Endodermal cell (in vitro differentiated cells): ENCODE measurements around the gene GPR141. TPM values are rescaled to one million over a fixed set of nuclear protein-coding genes. Genes with fewer than 3 reads are reported as not detected.

ENCODE experiments used
- DNase-seq: peaks from one replicate; pipeline ENCODE4 v3.0.0-alpha.2; 2017
- H3K27ac ChIP-seq: 2 replicates; pipeline ENCODE4 v1.5.1; 2013; ENCODE audit warnings: mild to moderate bottlenecking, low read depth, low read length, moderate library complexity
- H3K27me3 ChIP-seq: 2 replicates; pipeline ENCODE4 v1.6.1; 2013; ENCODE audit warnings: mild to moderate bottlenecking, low read length, moderate library complexity; ENCODE audit not compliant: insufficient read depth, control insufficient read depth, poor library complexity, severe bottlenecking
- H3K36me3 ChIP-seq: 2 replicates; pipeline ENCODE4 v1.7.0; 2013; ENCODE audit warnings: mild to moderate bottlenecking, low read length, moderate library complexity; ENCODE audit not compliant: control insufficient read depth, insufficient read depth
- H3K4me1 ChIP-seq: one replicate; pipeline ENCODE4 v1.7.0; 2013; ENCODE audit warnings: low read length; ENCODE audit not compliant: control insufficient read depth, insufficient read depth
- H3K4me3 ChIP-seq: 2 replicates; pipeline ENCODE4 v1.5.1; 2013; ENCODE audit warnings: mild to moderate bottlenecking, low read length, moderate library complexity
- H3K9ac ChIP-seq: 2 replicates; pipeline ENCODE4 v1.6.1; 2013; ENCODE audit warnings: mild to moderate bottlenecking, low read length, moderate library complexity; ENCODE audit not compliant: poor library complexity, severe bottlenecking; ENCODE audit errors: extremely low read depth
- H3K9me3 ChIP-seq: 2 replicates; pipeline ENCODE4 v1.6.1; 2013; ENCODE audit warnings: mild to moderate bottlenecking, low read length, moderate library complexity; ENCODE audit not compliant: control insufficient read depth
- H3K27ac Mint-ChIP-seq: 2 replicates; pipeline ENCODE4 v1.8.0; 2020; ENCODE audit warnings: mixed read lengths
- H3K27me3 Mint-ChIP-seq: 2 replicates; pipeline ENCODE4 v1.8.0; 2021; ENCODE audit warnings: mild to moderate bottlenecking, mixed read lengths; ENCODE audit not compliant: insufficient read depth
- H3K36me3 Mint-ChIP-seq: 2 replicates; pipeline ENCODE4 v1.8.0; 2020; ENCODE audit warnings: low read depth, mixed read lengths
- H3K4me1 Mint-ChIP-seq: 2 replicates; pipeline ENCODE4 v1.8.0; 2020; ENCODE audit warnings: mixed read lengths
- H3K4me3 Mint-ChIP-seq: 2 replicates; pipeline ENCODE4 v1.8.0; 2020; ENCODE audit warnings: mild to moderate bottlenecking, moderate library complexity, mixed read lengths
- H3K9me3 Mint-ChIP-seq: 2 replicates; pipeline ENCODE4 v1.8.0; 2020; ENCODE audit warnings: mild to moderate bottlenecking, mixed read lengths
- CTCF ChIP-seq: fragments of 200-600 bp; sonication (generic); conservative IDR thresholded peaks from 2 replicates; pipeline ENCODE4 v1.5.0; 2021; ENCODE audit warnings: antibody characterized with exemption, mild to moderate bottlenecking
- WGBS, 2 experiments: methylation state at CpG; one replicate each; pipeline versions ENCODE4 v1.1.5 to v1.1.7; 2013; ENCODE audit warnings: missing lambda C conversion rate in 2 of 2, mixed read lengths in 1 of 2; ENCODE audit not compliant: insufficient coverage in 1 of 2, insufficient read length in 1 of 2; 5-methylcytosine and 5-hydroxymethylcytosine counted together
- total RNA-seq, 2 donors: library from RNA; stranded (reverse); fragmentation: NEBNext Ultra II Directional in 1 of 2; extraction: Animal tissue kit (Norgen Biotek cat#: 25700) in 1 of 2; gene quantifications; 2 replicates in 1 of 2; 3 replicates in 1 of 2; pipeline ENCODE4 v1.2.1, GENCODE V29; 2021

The GPR141 gene
- total RNA-seq, 2 donors from 2014 or later = 1.9 to 3.9 TPM

- TF ChIP-seq CTCF = no peak
- Histone ChIP-seq H3K9ac (no peak overlapping the region), H3K36me3 (no peaks in the 10 kb centered on the region), H3K27ac (no peak overlapping the region), H3K4me1 (no peaks in the 10 kb centered on the region), H3K27me3 (no peaks in the 10 kb centered on the region), H3K9me3 (peaks cover 23% of the 10 kb centered on the region), H3K4me3 (no peak overlapping the region)
- Mint-ChIP-seq H3K36me3 (peaks cover 13% of the 10 kb centered on the region), H3K9me3 (peaks cover 50% of the 10 kb centered on the region), H3K4me1 (no peaks in the 10 kb centered on the region), H3K27me3 (no peaks in the 10 kb centered on the region), H3K4me3 (no peak overlapping the region), H3K27ac (no peak overlapping the region)
- 83 to 100% methylated on average over 1 to 3 of the region's 3 CpGs for WGBS, 2 experiments
- no peak for DNase-seq
Observed at GRCh38 chr7:37775921-37776320, 92.4 kb downstream of the GPR141 start.

- 98% methylated on average over 2 of the region's 2 CpGs; no CpG with 5 or more reads in 1 of the 2 experiments for WGBS, 2 experiments
- H3K9me3 Mint-ChIP-seq = peaks cover 19% of the 10 kb centered on the region
- no peak overlapping the region for H3K27ac Mint-ChIP-seq
- no peak for TF ChIP-seq CTCF
- no peak overlapping the region for H3K4me3 Mint-ChIP-seq
- Histone ChIP-seq H3K9ac (no peak overlapping the region), H3K9me3 (peaks cover 10% of the 10 kb centered on the region), H3K27me3 (no peaks in the 10 kb centered on the region), H3K27ac (no peak overlapping the region), H3K36me3 (no peaks in the 10 kb centered on the region), H3K4me3 (no peak overlapping the region), H3K4me1 (no peaks in the 10 kb centered on the region)
- H3K27me3 Mint-ChIP-seq = no peaks in the 10 kb centered on the region
- H3K4me1 Mint-ChIP-seq = peaks cover 10% of the 10 kb centered on the region
- peaks cover 4% of the 10 kb centered on the region for H3K36me3 Mint-ChIP-seq
- DNase-seq = no peak
Observed at GRCh38 chr7:37781156-37781555, 97.6 kb downstream of the GPR141 start.

GRCh38 chr7:37782166-37782565 is 98.6 kb downstream of the GPR141 start:
- no peaks in the 10 kb centered on the region for H3K27me3 Mint-ChIP-seq
- H3K4me3 Mint-ChIP-seq = no peak overlapping the region
- no peak overlapping the region for H3K9ac ChIP-seq
- no peak overlapping the region for H3K4me3 ChIP-seq
- no peaks in the 10 kb centered on the region for H3K27me3 ChIP-seq
- H3K4me1 ChIP-seq = no peaks in the 10 kb centered on the region
- H3K27ac Mint-ChIP-seq = no peak overlapping the region
- H3K36me3 Mint-ChIP-seq = no peaks in the 10 kb centered on the region
- DNase-seq = no peak
- H3K36me3 ChIP-seq = no peaks in the 10 kb centered on the region
- H3K27ac ChIP-seq = no peak overlapping the region
- peaks cover 10% of the 10 kb centered on the region for H3K4me1 Mint-ChIP-seq
- TF ChIP-seq CTCF = no peak
- H3K9me3 ChIP-seq = peaks cover 5% of the 10 kb centered on the region
- peaks cover 9% of the 10 kb centered on the region for H3K9me3 Mint-ChIP-seq
